SK-N-SH treated with all-trans-retinoic acid at 6 μM for 48 hours (cell line): ENCODE measurements around the gene GPR31.

Experiments
- ATAC-seq: fragments of 200-7000 bp; cut with Tn5 transposase; 3 replicates; pipeline ENCODE4 v1.9.1; 2020; ENCODE audit warnings: mild to moderate bottlenecking, moderate library complexity
- ARNTL ChIP-seq: fragments of 450-650 bp; formaldehyde crosslinking; IDR thresholded peaks from 2 replicates; pipeline ENCODE4 v1.5.0; 2020; ENCODE audit warnings: low read depth, mild to moderate bottlenecking, moderate library complexity, borderline replicate concordance
- BACH2 ChIP-seq: fragments of 250-450 bp; sonication (Bioruptor Pico); IDR thresholded peaks from 2 replicates; pipeline ENCODE4 v1.9.0; 2021; ENCODE audit warnings: mild to moderate bottlenecking, borderline replicate concordance
- CREB5 ChIP-seq: fragments of 250-450 bp; sonication (Bioruptor Pico); IDR thresholded peaks from 2 replicates; pipeline ENCODE4 v1.5.1; 2020; ENCODE audit warnings: low read depth, mild to moderate bottlenecking, moderate library complexity
- ESRRG ChIP-seq: fragments of 250-450 bp; sonication (Bioruptor Pico); IDR thresholded peaks from 2 replicates; pipeline ENCODE4 v1.6.1; 2021; ENCODE audit warnings: mild to moderate bottlenecking
- GLIS3 ChIP-seq: fragments of 250-450 bp; sonication (Bioruptor Pico); IDR thresholded peaks from 2 replicates; pipeline ENCODE4 v1.5.0; 2020; ENCODE audit warnings: mild to moderate bottlenecking, moderate library complexity
- ISL1 ChIP-seq: fragments of 250-450 bp; sonication (Bioruptor Pico); IDR thresholded peaks from 2 replicates; pipeline ENCODE4 v2.1.2; 2022; ENCODE audit warnings: mild to moderate bottlenecking, moderate library complexity
- OSR1 ChIP-seq: fragments of 250-450 bp; sonication (Bioruptor Pico); IDR thresholded peaks from 2 replicates; pipeline ENCODE4 v1.8.0; 2022; ENCODE audit warnings: moderate library complexity, mild to moderate bottlenecking, inconsistent platforms
- PATZ1 ChIP-seq: fragments of 250-450 bp; sonication (Bioruptor Pico); IDR thresholded peaks from 2 replicates; pipeline ENCODE4 v1.8.0; 2020; ENCODE audit warnings: mild to moderate bottlenecking, moderate library complexity, borderline replicate concordance
- PPARA ChIP-seq: fragments of 250-450 bp; sonication (Bioruptor Pico); IDR thresholded peaks from 2 replicates; pipeline ENCODE4 v1.5.0; 2020; ENCODE audit warnings: mild to moderate bottlenecking, borderline replicate concordance
- RARB ChIP-seq: fragments of 250-450 bp; sonication (Bioruptor Pico); IDR thresholded peaks from 2 replicates; pipeline ENCODE4 v1.8.0; 2021; ENCODE audit warnings: mild to moderate bottlenecking, moderate library complexity
- SNAI2 ChIP-seq: fragments of 250-450 bp; sonication (Bioruptor Pico); IDR thresholded peaks from 2 replicates; pipeline ENCODE4 v1.5.0; 2020; ENCODE audit warnings: mild to moderate bottlenecking, moderate library complexity
- TCF4 ChIP-seq: fragments of 250-450 bp; sonication (Bioruptor Pico); IDR thresholded peaks from 2 replicates; pipeline ENCODE4 v1.8.0; 2021; ENCODE audit warnings: mild to moderate bottlenecking, moderate library complexity, borderline replicate concordance
- TSHZ2 ChIP-seq: fragments of 250-450 bp; sonication (Bioruptor Pico); IDR thresholded peaks from 2 replicates; pipeline ENCODE4 v1.5.0; 2020; ENCODE audit warnings: mild to moderate bottlenecking, moderate library complexity
- ZC3H10 ChIP-seq: fragments of 250-450 bp; sonication (Bioruptor Pico); IDR thresholded peaks from 2 replicates; pipeline ENCODE4 v1.5.1; 2021; ENCODE audit warnings: mild to moderate bottlenecking, moderate library complexity
- ZFP30 ChIP-seq: fragments of 450-650 bp; formaldehyde crosslinking; IDR thresholded peaks from 2 replicates; pipeline ENCODE4 v1.5.0; 2022; ENCODE audit warnings: mild to moderate bottlenecking, moderate library complexity
- ZNF565 ChIP-seq: fragments of 450-650 bp; formaldehyde crosslinking; conservative IDR thresholded peaks from 2 replicates; pipeline ENCODE4 v1.5.0; 2020; ENCODE audit warnings: low read depth, mild to moderate bottlenecking, moderate library complexity
- ZNF70 ChIP-seq: fragments of 450-650 bp; formaldehyde crosslinking; IDR thresholded peaks from 2 replicates; pipeline ENCODE4 v1.5.0; 2020; ENCODE audit warnings: mild to moderate bottlenecking, moderate library complexity
- ZNF8 ChIP-seq: fragments of 450-650 bp; formaldehyde crosslinking; IDR thresholded peaks from 2 replicates; pipeline ENCODE4 v1.5.0; 2020; ENCODE audit warnings: mild to moderate bottlenecking, moderate library complexity
- TF ChIP-seq, protein P1 (sequence below): fragments of 250-450 bp; sonication (Bioruptor Pico); IDR thresholded peaks from 2 replicates; pipeline ENCODE4 v1.5.1; 2021; ENCODE audit warnings: mild to moderate bottlenecking, moderate library complexity
- TF ChIP-seq, protein P2 (sequence below): fragments of 250-450 bp; sonication (Bioruptor Pico); IDR thresholded peaks from 2 replicates; pipeline ENCODE4 v1.8.0; 2021; ENCODE audit warnings: low read depth, mild to moderate bottlenecking, moderate library complexity, borderline replicate concordance

The GPR31 gene

GRCh38 chr6:167129159-167129558 lies 28.6 kb downstream of the GPR31 start:
- TF ChIP-seq, protein P1, sequence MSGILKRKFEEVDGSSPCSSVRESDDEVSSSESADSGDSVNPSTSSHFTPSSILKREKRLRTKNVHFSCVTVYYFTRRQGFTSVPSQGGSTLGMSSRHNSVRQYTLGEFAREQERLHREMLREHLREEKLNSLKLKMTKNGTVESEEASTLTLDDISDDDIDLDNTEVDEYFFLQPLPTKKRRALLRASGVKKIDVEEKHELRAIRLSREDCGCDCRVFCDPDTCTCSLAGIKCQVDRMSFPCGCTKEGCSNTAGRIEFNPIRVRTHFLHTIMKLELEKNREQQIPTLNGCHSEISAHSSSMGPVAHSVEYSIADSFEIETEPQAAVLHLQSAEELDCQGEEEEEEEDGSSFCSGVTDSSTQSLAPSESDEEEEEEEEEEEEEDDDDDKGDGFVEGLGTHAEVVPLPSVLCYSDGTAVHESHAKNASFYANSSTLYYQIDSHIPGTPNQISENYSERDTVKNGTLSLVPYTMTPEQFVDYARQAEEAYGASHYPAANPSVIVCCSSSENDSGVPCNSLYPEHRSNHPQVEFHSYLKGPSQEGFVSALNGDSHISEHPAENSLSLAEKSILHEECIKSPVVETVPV (CRISPR knock-in tag): no peak
- TF ChIP-seq ZC3H10 (CRISPR knock-in tag): no peak
- TF ChIP-seq OSR1 (CRISPR knock-in tag): no peak
- no peak for TF ChIP-seq ZNF565 (CRISPR knock-in tag)
- TF ChIP-seq ARNTL: no peak
- no peak for TF ChIP-seq PATZ1 (CRISPR knock-in tag)
- no peak for TF ChIP-seq PPARA (CRISPR knock-in tag)
- TF ChIP-seq RARB (CRISPR knock-in tag): no peak
- TF ChIP-seq TCF4: no peak
- no peak for TF ChIP-seq SNAI2
- TF ChIP-seq ZFP30 (CRISPR knock-in tag): no peak
- no peak for TF ChIP-seq ZNF8
- TF ChIP-seq BACH2 (CRISPR knock-in tag): no peak
- TF ChIP-seq ZNF70 (CRISPR knock-in tag): no peak
- no peak for TF ChIP-seq ISL1 (CRISPR knock-in tag)
- no peak for TF ChIP-seq GLIS3 (CRISPR knock-in tag)
- ATAC-seq: no peak

- ATAC-seq: no peak
- TF ChIP-seq ZNF8 (no peak), ZC3H10 (CRISPR knock-in tag) (no peak), TSHZ2 (no peak), SNAI2 (no peak), ESRRG (CRISPR knock-in tag) (no peak), CREB5 (CRISPR knock-in tag) (no peak)
Measured at GRCh38 chr6:167127785-167128531, 29.8 kb downstream of the GPR31 start.

- ATAC-seq: no peak
Measured at GRCh38 chr6:167125855-167126349, 31.9 kb downstream of the GPR31 start.

More at GRCh38 chr6:167125855-167126349, 31.9 kb downstream of the GPR31 start:
- no peak for TF ChIP-seq ZNF70 (CRISPR knock-in tag)
- TF ChIP-seq, protein P1 (CRISPR knock-in tag): no peak
- TF ChIP-seq, protein P2, sequence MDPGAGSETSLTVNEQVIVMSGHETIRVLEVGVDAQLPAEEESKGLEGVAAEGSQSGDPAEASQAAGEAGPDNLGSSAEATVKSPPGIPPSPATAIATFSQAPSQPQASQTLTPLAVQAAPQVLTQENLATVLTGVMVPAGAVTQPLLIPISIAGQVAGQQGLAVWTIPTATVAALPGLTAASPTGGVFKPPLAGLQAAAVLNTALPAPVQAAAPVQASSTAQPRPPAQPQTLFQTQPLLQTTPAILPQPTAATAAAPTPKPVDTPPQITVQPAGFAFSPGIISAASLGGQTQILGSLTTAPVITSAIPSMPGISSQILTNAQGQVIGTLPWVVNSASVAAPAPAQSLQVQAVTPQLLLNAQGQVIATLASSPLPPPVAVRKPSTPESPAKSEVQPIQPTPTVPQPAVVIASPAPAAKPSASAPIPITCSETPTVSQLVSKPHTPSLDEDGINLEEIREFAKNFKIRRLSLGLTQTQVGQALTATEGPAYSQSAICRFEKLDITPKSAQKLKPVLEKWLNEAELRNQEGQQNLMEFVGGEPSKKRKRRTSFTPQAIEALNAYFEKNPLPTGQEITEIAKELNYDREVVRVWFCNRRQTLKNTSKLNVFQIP (CRISPR knock-in tag): no peak
- no peak for TF ChIP-seq ZNF565 (CRISPR knock-in tag)
- no peak for TF ChIP-seq ZC3H10 (CRISPR knock-in tag)
- TF ChIP-seq GLIS3 (CRISPR knock-in tag): no peak
- no peak for TF ChIP-seq OSR1 (CRISPR knock-in tag)
- TF ChIP-seq ZFP30 (CRISPR knock-in tag): no peak
- TF ChIP-seq CREB5 (CRISPR knock-in tag): no peak
- TF ChIP-seq, all 23 proteins: peak for 0
